GM21576 (cell line): ENCODE data around the gene PGA3.
"Not testable (repeated sequence)": the region's sequence is repeated elsewhere in the genome, so short reads cannot be mapped to it uniquely, and the experiment has no call there.

ENCODE experiments used
- ATAC-seq: cut with Tn5 transposase; IDR thresholded peaks from one replicate; pipeline ENCODE4 v1.9.1; 2021; ENCODE audit warnings: mild to moderate bottlenecking, moderate library complexity; ENCODE audit not compliant: unreplicated experiment

The PGA3 gene

GRCh38 chr11:61202950-61203746, at the start of gene PGA3:
PGA3 (plus strand) TSS chr11:61203515; CDS start chr11:61203565, 50 bp downstream.
- not testable (repeated sequence) for ATAC-seq

GRCh38 chr11:61153593-61154095, 49.7 kb upstream of the PGA3 start:
- no peak for ATAC-seq

- no peak for ATAC-seq
Observed at GRCh38 chr11:61154528-61154927, 48.8 kb upstream of the PGA3 start.

- ATAC-seq, result no peak
Observed at GRCh38 chr11:61155312-61155711, 48.0 kb upstream of the PGA3 start.

GRCh38 chr11:61155741-61156140, 47.6 kb upstream of the PGA3 start:
- ATAC-seq, result no peak

- ATAC-seq, result no peak
Observed at GRCh38 chr11:61157743-61158142, 45.6 kb upstream of the PGA3 start.

GRCh38 chr11:61158691-61159381, 44.5 kb upstream of the PGA3 start:
- no peak for ATAC-seq

GRCh38 chr11:61160487-61161189, 42.7 kb upstream of the PGA3 start:
- ATAC-seq, result no peak

- ATAC-seq, result peak; percentile 72
Observed at GRCh38 chr11:61161190-61162091, 41.9 kb upstream of the PGA3 start, which contains the start of gene VPS37C. VPS37C (minus strand) TSS chr11:61161426; CDS start chr11:61138829, 22,597 bp downstream.

GRCh38 chr11:61162092-61162941, 41.0 kb upstream of the PGA3 start:
- ATAC-seq, result no peak

GRCh38 chr11:61163021-61163420, 40.3 kb upstream of the PGA3 start:
- no peak for ATAC-seq

- no peak for ATAC-seq
Observed at GRCh38 chr11:61163714-61164605, 39.4 kb upstream of the PGA3 start.

- no peak for ATAC-seq
Observed at GRCh38 chr11:61164606-61165424, 38.5 kb upstream of the PGA3 start.

GRCh38 chr11:61165785-61166184, 37.5 kb upstream of the PGA3 start:
- not testable (repeated sequence) for ATAC-seq

GRCh38 chr11:61166331-61166730, 37.0 kb upstream of the PGA3 start:
- ATAC-seq, result not testable (repeated sequence)

GRCh38 chr11:61168042-61168688, 35.1 kb upstream of the PGA3 start:
- no peak for ATAC-seq

GRCh38 chr11:61168800-61169199, 34.5 kb upstream of the PGA3 start:
- no peak for ATAC-seq
